HuH-7.5 (cell line): ENCODE data around the gene UBE3C.
A peak's percentile ranks its signal among the peaks of the same experiment; 100 is the strongest.
"Not testable (repeated sequence)": the region's sequence is repeated elsewhere in the genome, so short reads cannot be mapped to it uniquely, and the experiment has no call there.

Experiments used
- DNase-seq: peaks from one replicate; pipeline ENCODE4 v3.0.0; 2011; ENCODE audit warnings: low spot score

The UBE3C gene

DNA sequence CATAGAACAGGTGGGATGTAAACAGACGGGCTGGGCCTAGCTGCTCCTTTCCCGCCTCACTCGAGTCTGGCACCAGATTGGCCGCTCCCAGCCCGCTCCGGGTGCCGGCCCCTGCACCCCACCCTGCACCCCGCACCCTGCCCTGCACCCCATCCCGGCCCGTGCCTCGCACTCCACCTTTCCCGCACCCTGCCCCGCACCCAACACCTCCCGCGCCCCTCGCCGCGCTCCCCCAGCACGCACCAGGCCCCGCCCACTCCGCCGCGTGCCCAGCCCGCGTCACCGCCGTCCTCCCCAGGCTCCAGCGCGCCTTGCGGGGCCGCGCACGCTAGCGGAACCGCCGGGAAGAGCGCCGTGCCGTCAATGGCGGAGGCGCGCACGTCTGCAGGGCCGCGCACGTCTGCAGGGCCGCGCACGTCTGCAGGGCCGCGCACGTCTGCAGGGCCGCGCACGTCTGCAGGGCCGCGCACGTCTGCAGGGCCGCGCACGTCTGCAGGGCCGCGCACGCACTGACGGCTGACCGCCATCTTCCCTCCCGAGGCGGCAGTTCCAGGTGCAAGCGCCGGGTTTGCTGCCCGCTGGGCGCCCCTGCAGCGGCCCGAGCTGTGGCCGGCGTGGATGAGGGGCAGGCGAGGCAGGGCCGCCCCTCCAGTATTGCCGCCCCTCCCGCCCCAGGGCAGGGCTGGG lies at the start of gene UBE3C:
UBE3C (plus strand) TSS at position 503 of the 687 bp plus-strand sequence. CDS start 347 bp downstream, outside the sequence.
- DNase-seq, result peak; percentile 98

DNA sequence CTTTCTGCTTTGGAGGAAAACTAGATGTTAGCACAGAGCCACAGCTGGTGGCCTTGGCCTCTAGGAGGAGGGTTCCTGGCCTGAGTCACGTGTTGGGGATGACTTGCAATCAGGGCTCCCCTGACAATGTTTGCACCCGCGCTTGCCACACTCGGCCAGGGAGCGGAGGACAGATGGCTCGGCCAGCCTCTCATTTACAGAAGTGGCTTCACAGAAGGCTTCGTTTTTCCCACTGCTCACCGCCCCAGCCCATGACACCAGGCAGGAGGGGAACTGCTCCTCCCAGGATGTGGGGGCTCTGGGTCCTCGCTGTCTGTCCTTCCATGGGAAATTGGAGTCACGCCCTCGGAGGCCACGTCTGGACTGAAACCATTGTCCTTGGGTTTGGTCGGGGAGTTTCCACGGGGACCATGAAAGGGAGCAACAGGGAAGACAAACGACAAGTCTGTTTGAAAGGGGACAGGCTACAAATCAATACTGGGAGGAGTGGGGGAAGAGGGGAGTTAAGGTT lies 49.6 kb upstream of the UBE3C start:
- DNase-seq, result no peak

DNA sequence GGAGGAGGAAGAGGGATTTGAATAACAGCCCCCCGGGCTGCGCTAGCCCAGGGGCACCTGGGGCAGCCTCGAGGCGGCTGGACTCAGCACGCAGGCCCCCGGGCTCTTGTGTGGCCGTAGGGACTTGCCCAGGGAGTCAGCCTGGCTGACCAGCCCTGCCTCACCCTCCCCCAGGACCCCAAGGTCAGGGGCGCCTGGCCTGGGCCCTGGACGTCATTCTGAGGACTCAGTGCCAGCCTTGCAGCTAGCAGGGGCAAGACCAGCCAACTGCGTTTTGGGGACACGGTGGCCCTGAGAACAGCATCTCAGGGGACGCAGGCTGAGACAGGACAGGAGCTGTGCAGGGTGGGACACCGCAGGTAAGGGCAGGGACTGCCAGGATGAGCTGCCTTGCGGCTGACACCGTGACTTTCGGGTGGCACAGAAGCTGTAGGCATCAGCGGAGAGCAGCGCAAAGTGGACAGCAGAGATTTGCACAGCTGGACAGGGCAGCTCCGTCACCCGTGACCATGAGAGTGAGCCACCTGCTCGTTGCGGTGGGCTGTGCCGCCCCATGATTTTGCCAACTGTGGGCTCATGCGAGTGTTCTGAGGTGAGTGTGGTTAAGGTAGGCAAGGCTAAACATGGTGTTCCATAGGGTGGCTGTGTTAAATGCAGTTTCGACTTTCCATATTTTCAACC lies 48.1 kb upstream of the UBE3C start:
- no peak for DNase-seq

DNA sequence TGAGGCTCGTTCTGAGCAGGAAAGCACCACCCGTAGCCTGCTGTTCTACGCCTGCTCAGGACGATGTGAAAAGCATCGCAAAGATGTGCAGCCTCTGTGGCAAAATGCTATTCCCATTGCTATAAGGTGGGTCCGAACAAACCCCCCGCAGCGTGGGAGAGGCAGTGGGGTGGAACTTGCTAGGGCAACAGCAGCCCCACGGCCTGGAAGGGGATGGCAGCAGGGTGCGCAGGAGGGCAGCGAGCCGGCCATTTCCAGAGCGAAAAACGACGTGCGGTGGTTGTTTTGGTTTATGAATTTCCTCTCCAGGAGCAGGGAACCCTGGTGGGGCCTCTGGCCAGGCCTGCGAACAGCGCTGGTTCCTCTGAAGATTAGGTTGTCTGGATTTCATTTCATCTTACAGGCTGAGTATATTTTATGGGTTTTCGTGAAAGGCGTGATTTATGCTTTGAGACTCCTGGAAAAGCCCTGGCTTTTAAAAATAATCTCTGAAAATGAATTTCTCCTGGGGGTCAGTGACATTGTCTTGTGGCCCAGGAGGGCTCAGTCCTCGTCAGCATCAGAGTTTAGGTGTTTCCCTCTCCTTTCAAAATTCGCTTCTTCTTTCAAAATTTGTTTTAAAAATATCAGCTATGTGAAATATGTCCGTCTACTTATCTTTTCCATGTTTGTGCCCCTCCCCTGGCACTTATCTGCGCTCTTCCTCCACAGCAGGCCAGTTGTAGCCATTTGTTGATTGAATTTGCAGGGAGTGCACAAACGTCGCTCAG lies 42.3 kb upstream of the UBE3C start:
- no peak for DNase-seq

DNA sequence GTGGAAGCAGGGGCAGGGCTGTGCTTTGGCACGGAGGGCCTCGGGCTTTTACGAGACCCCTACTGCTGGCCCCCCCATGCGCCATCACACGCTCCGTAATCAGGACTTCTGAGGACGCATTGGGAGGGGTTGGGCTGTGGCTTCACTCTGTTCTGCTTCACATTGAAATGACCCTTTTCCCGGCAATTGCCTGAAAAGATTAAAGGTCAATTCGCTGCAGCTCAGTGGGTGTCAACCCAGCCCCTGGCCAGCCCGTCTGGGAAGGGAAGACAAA lies 41.7 kb upstream of the UBE3C start:
- no peak for DNase-seq

DNA sequence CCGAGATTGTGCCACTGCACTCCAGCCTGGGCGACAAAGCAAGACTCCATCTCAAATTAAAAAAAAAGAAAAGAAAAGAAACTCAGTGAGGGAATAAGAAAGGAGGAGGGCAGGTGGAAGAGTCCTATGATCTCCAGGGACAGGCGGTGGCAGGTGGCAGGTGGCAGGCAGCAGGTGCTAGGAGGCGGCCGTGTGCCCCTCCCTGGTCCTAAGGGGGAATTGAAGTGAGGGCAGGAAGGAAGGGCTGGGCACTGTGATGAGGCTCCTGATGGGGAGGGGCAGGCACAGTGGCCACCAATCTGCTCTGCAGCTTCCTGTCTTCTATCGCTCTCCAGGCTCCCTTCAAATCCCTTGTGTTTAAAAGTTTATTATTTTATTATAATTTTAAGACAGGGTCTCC lies 41.2 kb upstream of the UBE3C start:
- no peak for DNase-seq

DNA sequence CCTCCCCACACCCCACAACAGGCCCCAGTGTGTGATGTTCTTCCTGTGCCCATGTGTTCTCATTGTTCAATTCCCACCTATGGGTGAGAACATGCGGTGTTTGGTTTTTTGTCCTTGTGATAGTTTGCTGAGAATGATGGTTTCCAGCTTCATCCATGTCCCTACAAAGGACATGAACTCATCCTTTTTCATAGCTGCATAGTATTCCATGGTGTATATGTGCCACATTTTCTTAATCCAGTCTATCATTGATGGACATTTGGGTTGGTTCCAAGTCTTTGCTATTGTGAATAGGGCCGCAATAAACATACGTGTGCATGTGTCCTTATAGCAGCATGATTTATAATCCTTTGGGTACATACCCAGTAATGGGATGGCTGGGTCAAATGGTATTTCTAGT lies 38.7 kb upstream of the UBE3C start:
- not testable (repeated sequence) for DNase-seq

DNA sequence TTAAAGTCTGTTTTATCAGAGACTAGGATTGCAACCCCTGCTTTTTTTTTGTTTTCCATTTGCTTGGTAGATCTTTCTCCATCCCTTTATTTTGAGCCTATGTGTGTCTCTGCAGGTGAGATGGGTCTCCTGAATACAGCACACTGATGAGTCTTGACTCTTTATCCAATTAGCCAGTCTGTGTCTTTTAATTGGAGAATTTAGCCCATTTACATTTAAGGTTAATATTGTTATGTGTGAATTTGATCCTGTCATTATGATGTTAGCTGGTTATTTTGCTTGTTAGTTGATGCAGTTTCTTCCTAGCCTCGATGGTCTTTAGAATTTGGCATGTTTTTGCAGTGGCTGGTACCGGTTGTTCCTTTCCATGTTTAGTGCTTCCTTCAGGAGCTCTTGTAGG lies 35.1 kb upstream of the UBE3C start:
- not testable (repeated sequence) for DNase-seq

DNA sequence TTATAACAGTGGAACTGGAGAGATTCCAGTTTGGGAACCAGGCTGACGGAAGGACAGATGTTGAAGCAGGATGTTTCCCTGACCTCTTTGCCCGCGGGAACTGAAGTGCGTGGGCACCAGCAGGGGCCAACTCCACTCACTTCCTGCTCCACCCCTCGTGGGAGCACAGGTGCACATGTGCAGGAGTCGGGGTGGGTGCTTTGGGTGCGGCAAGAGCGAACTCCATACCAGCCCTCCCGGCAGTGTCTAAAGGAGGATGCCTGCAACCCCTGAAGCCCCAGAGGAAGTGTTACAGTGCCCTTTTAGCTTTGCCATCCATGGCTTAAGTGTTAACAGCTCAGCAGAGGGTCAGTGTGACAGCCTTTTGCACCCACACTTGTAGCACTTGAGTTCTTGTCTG lies 27.4 kb upstream of the UBE3C start:
- no peak for DNase-seq

DNA sequence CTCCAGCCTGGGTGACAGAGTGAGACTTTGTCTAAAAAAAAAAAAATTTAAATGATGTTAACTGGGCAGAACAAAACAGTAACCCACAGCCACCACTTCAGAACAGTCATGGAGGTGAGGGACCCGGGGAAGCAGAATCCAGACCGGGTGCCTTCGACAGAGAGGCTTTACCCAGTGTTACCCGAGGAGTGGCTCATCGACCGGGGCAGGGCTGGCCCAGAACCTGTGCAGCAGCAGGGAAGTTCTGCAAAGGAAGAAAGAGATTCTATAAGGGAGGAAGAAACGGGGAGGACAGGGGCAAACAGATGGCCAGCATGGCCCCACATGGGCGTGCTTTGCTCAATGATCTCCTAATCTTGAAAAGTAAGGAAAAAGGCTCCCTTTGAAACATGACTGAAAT lies 26.0 kb upstream of the UBE3C start:
- DNase-seq, result no peak

DNA sequence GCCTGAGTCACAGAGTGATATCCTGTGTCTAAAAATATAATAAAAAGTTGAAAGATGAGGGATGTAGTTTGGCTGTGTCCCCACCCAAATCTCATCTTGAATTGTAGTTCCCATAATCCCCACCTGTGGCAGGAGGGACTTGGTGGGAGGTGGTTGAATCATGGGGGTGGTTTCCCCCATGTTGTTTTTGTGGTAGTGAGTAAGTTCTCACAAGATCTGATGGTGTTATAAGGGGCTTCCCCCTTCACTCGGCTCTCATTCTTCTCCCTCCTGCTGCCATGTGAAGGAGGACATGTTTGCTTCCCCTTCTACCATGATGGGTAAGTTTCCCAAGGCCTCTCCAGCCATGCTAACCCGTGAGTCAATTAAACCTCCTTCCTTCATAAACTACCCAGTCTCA lies 25.1 kb upstream of the UBE3C start:
- no peak for DNase-seq

DNA sequence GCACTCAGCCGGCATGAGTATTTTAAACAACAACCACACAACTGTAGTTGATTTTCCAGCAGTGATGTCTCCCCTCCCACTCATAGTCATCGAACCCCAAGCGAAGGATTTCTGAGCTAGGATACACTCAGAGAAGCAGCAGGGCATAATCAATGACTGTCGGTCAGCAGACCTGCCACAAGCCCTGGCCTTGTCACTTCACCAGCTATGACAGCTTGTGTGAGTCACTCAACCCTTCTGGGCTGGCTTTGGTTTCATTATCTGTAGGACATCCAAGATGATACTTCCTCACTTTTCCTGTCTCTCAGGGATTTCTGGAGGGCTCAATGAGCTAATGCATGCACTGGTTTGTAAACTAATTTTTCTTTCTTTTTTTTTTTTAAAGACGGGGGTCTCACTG lies 22.0 kb upstream of the UBE3C start:
- no peak for DNase-seq

DNA sequence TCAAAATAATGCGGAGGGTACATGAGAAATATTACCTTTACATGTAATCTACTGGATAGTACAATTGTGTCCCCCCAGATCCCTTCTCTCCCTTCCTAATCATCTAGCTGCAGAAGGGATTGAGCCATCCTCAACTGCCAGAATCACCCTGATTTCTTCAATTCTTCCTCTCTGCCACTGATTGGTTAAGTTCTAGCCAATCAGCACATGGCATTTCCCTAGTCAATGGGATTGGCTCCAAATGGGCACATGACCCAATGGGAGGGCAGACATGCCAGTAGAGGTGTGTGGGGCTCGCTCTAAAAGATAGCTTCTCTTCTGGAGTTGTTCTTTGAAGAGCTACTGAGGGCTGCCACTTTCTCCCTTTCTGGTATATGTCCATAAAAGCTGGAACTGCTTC lies 20.9 kb upstream of the UBE3C start:
- DNase-seq, result no peak

DNA sequence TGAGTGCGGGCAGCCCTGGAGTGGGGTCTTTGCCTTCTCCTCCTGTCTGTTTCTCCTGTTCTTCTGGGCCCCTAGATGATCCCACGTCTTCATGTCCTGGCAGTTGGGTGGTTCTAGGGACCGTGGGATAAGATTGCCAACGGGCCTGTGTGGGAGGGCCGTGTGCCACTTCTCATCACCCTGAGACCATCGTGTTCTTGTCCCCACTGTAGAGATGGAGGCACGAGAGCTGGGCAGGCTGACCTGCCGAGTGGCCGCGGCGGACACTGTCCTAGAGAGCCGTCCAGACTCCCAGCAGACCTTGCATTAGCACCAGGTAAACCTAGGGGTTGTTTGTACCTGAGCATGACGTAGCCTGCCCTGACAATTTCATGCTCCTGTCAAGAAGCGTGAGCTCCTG lies 18.5 kb upstream of the UBE3C start:
- no peak for DNase-seq

DNA sequence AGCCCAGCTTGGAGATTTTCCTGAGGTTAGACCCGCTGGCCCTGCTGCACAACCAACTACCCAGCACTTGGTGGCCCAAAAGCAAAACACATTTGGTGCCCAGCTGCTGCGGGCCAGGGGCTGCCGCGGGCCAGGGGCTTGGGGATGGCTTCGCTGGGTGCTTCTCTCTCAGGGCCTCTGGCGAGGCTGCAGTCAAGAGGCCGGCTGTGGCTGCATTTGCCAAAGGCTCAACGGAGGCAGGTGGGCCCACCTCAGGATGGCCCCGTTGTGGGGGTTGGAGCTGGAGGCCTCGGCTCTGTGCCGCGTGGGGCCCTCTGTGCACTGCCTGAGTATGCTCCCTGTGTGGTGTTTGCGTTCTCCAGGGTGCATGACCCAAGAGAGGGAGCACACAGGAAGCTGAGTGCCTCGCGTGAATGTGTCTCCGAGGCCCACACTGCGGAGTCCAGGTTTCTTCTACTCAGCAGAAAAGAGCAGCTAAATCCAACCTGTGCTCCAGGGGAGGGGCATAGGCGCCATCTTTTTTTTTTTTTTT lies 17.5 kb upstream of the UBE3C start:
- no peak for DNase-seq

DNA sequence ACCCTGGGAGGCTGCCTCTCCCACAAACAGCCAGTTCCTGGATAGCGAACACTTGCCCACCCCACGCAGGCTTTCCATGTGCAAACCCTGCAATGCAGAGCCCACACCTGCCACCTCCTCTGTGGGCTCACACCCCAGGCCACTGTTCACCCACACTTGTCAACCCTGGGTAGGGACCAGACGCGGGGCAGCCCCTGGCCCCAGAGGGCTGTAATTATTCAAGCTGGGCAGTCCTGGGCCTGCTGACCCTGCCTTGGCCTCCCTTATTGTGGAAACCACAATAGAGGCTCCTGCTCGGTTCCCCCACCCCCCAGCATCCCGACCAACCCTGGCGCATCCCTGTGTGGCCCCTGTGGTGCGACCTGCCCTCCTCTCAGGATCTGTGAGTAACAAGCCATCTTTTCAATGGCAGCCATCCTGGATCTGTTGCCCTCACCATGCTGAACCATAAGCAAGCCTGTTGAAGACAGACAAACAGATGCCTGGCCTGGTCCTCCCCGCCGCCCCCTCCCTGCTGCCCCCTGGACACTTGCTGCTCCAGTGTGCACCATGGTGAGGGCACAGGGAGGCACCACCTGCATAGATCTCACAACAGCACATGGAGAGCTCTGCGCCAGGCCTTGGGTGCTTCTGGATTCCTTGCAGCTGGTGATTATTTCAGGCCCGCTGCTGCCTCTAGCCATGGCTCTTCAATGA lies 15.8 kb upstream of the UBE3C start:
- DNase-seq, result no peak

DNA sequence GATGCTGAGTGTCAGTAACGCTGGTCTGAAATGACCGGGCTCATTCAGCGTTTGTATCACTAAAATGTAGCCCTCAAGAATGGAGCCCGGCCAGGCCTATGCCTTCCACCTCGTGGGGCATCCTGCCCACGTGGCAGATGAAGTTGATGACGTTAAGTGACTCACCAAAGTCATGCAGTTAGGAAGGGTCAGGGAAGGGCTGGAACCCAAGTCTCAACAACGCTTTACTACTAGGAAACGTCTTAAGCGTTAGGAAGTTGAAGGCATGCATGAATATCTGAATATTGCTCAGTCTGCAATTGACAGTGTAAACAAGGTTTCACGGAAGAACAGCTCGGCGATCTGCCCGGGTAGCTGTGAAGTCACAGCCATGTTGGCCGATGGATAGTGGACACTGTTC lies 14.0 kb upstream of the UBE3C start:
- no peak for DNase-seq

DNA sequence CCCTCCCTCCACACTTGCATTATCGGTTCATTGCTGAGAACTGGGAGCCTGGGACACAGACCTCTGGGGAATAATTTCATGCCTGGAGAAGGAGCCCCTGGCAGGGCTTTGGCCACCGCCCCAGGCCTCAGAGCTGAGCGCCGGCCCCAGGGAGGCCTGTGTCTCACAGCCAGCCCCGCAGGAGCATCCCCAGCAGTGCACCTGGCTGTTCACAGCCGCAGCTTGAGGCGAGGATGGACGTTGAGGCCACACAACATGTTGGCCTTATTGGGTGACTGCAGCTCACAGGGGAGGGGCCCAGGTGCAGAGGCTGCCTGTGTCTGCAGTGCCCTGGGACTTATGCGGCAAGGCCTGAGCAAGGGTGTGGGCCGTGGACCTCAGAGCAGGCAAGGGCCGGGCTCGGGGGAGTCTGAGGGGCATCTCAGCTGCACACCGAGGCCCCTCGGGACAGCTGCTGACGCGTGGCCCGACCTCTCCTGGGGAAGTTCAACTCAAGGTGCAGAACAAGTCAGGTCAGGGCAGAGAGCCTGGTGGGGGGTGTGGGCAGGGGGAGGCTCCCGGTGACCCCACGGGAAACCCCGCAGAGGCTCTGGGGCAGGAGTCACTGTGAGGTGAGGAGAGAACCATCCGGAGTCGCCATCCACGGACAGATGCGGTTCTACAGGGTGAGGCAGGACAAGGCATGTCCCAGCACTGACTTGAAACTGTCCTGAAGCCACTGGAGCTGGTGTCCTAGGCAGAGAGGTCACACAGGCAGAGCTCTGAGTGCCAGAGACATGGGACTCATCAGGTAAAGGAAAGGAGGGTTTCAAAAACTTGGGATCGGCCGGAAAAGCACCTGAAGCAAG lies 13.1 kb upstream of the UBE3C start:
- DNase-seq, result no peak

DNA sequence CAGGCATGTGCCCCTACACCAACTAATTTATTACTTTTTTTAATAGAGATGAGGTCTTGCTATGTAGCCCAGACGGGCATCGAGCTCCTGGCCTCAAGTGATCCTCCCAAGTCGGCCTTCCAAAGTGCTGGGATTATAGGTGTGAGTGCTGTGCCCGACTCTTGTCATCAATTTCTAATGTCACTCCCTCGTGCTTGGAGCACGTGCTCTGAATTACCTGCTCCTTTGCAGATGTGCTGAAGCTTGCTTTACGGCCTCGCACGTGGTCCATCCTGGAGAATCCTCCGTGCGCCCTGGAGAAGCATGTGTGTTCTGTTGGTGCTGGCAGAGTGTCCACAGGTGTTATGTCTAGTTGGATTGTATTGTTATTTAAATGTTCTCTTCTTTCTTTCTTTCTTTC lies 11.8 kb upstream of the UBE3C start:
- no peak for DNase-seq

DNA sequence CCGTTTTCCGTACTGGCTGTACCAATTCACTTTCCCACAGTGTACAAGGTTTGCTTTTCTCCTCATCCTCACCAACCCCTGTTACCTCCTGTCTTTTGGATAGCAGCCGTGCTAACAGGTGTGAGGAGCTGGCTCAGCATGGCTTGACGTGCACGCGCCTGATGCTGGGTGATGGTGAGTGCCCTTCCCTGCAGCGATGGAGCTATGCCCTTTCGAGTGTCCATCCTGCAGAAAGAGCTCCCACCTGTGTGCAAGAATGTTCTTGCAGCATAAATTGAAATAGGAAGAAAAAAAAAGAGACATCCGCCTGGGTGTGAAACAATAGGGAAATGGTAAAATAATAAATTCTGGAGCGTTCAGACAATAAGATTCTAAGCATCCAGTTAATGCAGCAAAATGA lies 9.5 kb upstream of the UBE3C start:
- DNase-seq, result no peak

DNA sequence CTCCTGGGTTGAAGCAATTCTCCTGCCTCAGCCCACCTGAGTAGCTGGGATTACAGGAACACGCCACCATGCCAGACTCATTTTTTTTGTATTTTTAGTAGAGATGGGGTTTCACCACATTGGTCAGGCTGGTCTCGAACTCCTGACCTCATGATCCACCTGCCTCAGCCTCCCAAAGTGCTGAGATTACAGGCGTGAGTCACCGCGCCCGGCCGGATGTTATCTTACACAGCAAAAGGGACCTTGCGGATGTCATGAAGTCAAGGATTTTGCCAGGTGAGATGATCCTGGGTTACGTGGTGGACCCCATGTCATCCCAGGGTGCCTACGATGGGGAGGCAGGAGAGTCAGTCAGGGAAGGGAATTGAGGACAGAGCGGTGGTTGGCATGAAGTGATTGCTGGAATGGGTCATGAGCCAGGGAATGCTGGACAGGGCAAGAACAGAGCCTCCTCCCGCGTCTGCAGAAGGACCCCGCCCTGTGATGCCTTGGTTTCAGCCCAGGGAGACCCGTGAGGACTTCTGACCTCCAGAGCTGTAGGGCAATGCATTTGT lies 8.7 kb upstream of the UBE3C start:
- no peak for DNase-seq
